ENCODE results near the gene MYL11.
"Not testable (repeated sequence)": the region's sequence is repeated elsewhere in the genome, so short reads cannot be mapped to it uniquely, and the experiment has no call there.

MYL11 gene

DNA sequence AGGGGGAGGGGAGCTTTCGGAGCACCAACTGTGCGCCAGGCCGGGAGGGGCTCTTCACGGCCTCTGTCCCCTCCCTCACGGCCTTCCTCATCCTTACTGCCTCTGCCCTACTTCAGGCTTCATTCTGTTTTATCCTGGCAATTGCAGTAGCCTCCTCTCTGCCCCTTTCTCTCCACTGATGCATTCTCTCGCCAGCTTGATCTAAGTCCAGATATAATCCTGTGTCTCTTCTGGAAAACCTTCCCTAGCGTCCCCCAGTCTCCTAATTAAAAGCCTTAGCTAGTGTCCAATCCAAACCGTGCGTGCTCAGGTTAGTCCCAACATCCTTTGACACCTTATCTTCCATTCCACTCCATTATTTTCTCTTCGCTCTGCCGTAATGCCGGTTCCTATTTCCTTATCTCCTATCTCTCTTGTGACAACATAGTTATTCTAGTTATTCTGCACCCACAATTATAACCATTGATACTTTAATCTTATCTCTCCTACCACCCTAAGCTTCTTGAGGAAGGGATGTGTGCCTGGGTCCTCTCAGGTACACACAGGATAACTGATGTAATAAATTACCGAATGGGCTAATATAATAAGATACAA lies 21.5 kb downstream of the MYL11 start:
- no peak for DNase-seq (ENCODE audit: low read depth in 2 of 2)

DNA sequence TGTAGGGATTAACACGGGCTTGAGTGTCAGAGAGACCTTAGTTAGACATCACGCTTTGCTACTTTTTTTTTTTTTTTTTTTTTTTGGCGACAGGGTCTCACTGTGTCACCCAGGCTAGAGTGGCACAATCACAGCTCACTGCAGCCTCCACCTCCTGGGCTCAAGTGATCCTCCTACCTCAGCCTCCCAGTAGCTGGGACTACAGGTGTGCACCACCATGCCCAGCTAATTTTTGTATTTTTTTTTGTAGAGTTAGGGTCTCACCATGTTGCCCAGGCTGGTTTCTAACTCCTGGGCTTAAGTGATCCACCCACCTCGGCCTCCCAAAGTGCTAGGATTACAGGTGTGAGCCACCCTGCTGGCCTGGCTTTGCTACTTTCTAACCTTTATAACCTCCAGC lies 22.0 kb downstream of the MYL11 start:
- not testable (repeated sequence) for DNase-seq (ENCODE audit: low read depth in 2 of 2)

DNA sequence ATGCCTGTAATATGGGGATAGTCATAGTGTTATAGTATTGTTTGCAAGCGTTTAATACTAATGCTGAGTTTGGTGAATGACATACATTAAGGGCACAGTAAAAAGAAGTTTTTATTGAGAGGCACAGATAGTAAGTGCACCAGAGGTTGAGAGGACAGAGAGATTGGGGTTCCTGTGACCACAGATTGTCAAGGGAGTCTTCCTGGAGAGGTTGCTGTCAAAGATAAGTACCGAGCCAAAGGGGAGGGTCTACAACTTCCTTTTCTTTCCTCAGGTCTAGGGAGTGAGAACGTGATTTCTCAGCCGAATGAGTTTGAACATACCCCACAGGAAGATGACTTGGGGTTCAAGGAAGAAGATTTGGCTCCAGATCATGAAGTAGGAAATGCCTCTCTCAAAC lies 22.5 kb downstream of the MYL11 start:
- DNase-seq (ENCODE audit: low read depth in 2 of 2): no peak

DNA sequence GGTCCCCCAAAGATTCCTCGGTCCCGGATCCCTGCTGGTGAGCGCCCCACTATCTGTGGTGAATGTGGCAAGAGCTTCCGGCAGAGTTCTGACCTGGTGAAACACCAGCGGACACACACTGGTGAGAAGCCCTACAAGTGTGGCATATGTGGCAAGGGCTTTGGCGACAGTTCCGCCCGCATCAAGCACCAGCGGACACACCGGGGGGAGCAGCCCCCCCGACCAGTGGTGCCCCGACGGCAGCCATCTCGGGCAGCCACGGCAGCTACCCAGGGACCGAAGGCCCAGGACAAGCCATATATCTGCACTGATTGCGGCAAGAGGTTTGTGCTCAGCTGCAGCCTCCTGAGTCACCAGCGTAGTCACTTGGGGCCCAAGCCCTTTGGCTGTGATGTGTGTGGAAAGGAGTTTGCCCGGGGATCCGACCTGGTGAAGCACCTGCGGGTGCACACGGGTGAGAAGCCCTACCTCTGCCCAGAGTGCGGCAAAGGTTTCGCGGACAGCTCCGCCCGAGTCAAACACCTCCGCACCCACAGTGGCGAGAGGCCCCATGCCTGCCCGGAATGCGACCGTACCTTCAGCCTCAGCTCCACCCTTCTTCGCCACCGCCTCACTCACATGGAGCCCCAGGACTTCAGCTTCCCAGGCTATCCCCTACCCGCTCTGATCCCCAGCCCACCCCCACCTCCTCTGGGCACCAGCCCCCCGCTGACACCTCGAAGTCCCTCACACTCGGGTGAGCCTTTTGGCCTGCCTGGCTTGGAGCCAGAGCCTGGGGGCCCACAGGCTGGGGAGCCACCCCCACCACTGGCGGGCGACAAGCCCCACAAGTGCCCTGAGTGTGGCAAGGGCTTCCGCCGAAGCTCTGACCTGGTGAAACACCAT lies 23.4 kb downstream of the MYL11 start:
- DNase-seq (ENCODE audit: low read depth in 2 of 2): no peak

DNA sequence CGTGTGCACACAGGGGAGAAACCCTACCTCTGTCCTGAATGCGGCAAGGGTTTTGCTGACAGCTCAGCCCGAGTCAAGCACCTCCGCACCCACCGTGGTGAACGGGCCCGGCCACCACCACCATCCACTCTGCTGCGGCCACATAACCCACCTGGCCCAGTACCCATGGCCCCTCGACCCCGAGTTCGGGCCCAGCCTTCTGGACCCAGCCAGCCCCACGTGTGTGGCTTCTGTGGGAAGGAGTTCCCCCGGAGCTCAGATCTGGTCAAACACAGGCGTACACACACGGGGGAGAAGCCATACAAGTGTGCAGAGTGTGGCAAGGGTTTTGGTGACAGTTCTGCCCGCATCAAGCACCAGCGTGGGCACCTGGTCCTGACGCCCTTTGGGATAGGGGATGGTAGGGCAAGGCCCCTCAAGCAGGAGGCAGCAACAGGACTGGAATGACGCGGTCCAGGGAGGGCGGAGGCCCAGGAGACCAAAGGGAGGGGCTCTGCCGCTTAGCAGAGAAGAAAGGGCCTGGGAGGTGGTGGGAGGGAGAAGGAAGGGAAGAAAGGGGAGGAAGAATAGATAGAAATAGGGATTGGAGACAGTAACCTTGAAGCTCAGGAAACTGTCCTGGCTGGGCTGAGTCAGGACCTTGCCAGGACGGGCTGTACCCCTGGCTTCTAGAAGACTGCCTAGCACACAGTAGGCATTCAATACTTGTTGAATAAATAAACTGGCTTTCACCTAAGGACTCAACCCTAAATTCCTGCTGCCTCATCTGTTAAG lies 24.2 kb downstream of the MYL11 start:
- no peak for DNase-seq (ENCODE audit: low read depth in 2 of 2)

DNA sequence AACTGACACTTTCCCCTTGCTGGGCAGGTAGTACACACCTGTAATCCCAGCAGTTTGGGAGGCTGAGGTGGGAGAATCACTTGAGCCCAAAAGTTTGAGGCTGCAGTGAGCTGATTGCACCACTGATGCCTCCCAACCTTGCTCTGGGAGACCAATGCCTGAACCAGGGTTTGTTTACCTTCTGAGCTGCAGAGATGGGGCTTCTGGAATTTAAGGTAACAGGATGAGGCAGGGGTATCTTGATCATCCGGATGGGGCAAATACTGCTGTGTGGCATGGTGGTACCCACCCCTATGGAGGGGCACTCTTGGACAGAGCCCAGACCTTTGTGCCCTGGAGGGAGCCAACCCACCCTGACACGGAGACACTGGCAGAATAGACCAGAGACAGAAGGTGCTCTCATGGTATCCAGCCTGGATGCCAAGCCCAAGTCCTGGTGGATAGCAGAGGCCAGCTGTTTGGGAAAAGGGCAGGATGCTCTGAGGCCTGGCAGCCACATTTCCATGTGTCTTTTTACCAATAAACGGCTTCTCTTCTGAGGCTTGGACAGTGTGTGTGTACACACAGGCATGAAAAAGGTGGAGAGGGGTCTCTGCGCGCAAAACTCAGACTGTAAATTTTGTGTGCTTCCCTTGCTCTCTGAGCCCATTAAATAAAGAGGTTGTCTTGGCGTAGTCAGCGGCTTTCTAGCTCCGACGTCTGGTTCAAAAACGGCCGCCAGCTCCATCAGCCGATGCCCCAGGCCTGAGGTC lies 25.0 kb downstream of the MYL11 start:
- no peak for DNase-seq (ENCODE audit: low read depth in 2 of 2)

DNA sequence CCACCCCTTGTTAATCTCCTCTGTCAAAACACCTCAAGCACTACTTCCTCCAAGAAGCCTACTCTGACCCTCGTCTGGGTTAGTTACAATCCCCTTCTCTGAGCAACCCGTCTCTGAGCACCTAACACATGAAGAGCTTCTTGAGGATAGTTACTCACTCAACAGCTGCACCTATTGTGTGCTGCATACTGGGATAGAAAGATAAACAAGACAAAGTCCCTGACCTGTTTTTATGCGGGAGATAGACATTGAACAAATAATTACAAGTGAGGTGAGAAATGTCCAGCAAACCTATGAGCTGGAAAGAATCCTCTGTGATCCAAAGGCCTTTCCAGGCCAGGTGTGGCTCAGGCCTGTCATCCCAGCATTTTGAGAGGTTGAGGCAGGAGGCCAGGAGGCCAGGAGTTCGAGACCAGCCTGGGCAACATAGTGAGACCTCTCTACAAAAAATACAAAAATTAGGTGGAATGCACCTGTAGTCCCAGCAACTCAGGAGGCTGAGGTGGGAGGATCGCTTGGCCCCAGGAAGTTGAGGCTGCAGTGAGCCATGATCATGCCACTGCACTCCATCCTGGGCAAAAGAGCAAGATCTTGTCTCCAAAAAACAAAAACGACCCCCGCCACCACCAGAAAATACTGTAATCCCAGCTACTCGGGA lies 27.3 kb downstream of the MYL11 start:
- no peak for DNase-seq (ENCODE audit: low read depth in 2 of 2)

DNA sequence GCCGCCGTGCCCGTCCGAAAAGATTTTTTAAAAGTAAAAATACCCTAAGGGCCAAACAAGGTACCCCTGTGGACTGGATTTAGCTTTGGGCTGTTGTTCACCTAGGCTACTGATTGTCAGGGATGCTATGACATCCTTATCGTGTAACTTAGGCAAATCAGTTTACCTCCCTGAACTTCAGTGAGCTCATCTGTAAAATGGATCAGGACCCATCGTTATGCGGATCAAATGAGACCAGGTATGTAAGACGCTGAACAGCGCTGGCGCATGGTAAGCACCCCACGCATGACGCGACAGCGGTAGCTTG lies 32.1 kb downstream of the MYL11 start:
- no peak for DNase-seq (ENCODE audit: low read depth in 2 of 2)

DNA sequence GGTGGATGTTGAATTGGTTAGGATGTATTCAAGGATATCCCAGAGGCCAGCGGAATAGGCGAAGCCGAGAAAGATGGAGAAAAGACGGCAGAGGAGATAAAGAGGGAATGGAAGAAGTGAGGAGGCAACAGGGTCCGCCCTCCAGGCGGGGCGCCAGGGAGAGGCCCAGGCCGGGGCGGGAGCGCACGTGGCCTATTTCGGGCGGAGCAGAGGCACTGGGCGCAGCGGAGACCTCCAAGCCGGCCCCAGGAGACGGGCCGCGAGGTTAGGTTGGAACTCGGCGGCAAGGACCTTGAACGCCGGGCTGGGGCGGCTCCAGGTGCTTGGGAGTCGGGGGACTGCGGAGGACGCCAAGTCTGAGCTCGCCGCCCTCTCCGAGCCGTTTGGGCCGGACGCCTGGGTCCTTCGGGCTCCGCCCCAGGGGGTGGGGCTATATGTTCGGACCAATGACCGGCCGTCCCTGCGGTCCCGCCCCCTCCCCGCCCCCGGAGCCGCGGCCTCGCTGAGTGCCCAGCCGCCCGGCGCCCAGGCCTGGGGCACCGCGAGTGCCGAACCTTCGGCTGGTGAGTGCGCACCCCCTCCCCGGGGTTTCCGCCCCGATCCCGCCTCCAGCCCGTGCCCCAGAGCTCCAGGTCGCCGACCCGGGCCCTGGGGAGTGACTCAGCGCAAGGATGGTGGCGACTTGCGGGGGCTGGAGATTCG lies 32.7 kb downstream of the MYL11 start, which contains the start of gene ZNF771:
ZNF771 (plus strand) TSS at position 505 of the 702 bp plus-strand sequence. CDS start 448 bp downstream, outside the sequence.
- peak; percentile 83 to 96 for DNase-seq (ENCODE audit: low read depth in 2 of 2)

DNA sequence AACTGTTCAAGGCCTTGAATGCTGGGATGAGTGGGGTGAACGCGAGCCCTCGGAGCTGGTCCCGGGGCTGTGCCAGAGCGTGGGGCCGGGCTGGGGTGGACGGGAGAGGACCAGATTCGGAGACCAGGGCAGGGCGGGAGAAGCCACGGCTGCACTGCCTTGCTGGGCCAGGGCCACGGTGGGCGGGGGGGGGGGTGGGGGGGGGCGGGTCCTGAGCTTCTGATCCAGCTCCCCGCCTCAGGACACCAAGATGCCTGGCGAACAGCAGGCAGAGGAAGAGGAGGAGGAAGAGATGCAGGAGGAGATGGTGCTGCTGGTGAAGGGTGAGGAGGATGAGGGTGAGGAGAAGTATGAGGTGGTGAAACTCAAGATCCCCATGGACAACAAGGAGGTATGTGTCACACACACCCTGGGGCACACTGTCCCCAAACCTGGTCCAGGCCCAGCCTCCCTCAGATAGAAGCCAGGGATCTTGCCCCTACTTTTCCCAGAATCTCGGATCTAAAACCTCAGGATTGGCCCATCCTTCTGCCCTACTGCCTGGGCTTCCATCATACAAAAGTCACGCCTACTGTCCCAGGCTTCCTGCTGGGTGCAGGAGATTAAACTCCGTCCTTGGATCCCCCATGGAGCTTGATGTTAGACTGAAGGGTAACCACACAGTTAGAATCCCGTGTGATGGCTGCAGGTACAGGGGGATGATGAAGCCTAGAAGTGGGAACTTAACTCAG lies 33.4 kb downstream of the MYL11 start:
- DNase-seq (ENCODE audit: low read depth in 2 of 2): no peak

DNA sequence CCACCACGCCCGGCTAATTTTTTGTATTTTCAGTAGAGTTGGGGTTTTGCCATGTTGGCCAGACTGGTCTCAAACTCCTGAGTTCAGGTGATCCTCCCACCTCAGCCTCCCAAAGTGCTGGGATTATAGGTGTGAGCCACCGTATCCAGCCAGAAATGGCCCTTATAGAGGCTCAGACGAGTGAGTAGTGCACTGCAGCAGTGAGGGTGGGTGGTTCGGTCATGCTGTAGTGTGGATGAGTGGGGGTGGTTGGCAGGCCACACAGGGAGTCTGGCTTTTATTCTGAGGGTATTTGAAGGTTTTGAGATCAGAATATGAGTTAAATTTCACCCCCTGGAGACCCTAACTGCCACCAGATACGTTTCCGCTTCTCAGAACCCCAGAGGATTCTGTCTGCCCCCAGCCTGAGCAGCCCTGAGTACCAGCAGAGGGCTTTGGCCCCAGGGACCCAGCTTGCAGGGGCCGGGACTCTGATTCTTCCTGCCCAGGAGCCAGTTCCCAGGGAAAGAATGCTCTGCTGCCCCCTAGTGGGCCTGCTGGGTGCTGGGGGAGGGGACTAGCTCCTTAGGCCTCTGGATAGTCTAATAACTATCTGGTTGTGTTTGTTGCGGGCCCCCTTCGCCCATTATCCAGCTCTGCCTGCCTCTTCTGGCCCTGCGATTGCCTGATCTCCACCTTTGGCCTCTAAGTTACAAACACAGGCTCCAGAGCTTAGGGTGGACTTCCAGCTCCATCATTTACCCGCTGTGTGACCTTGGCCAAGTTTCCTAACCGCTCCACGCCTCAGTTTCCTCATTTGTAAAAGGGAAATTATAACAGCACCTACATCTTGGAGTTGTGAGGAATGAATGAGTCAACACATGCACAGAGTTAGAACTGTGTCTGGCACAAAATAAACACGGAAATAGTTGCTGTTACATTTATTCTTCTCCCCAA lies 34.8 kb downstream of the MYL11 start:
- DNase-seq (ENCODE audit: low read depth in 2 of 2): peak; percentile 76 to 93

DNA sequence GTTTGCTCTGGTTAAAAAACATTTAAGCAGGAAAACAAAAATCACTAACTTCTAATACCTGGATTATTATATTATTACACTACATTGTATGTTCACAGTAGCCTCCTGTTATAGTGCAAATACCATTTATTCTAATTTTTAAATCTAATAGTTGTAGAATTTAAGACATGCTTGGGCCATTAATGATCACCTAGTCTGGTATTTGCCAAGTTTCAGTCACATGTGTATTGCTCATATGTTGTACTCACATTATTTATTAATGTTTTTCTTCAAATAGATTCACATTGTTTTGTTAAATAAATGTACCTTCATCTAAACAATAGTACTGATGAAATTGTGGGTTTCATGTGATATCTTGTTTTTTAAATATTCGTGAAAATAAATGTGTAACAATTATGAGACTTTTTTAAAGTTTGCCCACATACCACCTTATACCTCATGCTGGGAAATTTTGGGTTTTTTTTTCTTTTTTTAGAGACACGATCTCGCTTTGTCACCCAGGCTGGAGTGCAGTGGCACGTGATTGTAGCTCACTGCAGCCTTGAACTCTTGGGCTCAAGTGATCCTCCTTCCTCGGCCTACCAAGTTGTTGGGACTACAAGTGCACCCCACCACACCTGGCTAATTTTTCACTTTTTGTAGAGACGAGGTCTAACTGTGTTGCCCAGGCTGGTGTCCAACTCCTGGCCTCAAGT lies 38.7 kb downstream of the MYL11 start:
- DNase-seq (ENCODE audit: low read depth in 2 of 2): no peak

DNA sequence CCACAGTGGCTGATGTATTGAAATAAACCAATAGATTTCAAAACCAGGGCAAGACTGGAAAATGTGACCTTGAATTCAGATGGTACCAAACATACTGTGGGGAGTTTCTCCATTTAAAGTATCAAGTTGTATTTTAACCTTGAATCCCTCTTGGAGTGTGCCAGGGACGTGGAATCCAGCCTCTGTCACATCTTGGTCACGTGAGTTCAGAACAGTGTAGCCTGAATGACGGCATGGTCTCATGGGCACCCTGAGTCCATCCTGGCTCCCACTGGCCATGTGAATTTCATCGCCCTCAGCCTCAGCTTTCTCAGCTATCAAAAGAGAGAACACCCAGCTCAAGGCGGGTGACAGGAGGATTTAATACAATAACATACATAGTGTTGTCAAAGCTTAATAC lies 39.6 kb downstream of the MYL11 start:
- DNase-seq (ENCODE audit: low read depth in 2 of 2): no peak

DNA sequence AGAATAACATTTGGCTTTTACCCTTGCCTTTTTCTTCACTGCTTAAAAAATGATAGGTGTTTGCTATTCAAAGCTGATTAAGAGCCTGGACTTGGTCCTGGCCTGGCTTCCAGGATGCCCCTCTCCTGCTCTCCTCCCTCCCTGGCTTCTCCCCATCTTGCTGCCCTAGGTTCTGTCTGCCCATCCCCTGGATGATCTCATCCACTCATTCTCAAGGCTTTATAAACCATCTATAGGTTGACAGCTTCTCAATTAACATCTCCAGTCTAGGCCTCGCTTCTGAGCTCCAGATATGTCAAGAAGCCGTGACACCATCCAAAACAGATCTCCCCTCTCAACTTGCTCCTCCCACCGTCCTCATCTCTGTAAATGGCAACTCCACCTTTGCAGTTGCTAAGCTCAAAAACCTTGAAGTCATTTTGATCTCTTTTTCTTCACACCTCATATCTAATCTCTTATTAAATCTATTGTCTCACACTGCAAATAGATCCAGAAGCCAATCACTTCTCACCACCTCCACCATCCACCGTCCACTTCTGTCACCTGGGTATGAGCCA lies 41.5 kb downstream of the MYL11 start:
- DNase-seq (ENCODE audit: low read depth in 2 of 2): no peak

DNA sequence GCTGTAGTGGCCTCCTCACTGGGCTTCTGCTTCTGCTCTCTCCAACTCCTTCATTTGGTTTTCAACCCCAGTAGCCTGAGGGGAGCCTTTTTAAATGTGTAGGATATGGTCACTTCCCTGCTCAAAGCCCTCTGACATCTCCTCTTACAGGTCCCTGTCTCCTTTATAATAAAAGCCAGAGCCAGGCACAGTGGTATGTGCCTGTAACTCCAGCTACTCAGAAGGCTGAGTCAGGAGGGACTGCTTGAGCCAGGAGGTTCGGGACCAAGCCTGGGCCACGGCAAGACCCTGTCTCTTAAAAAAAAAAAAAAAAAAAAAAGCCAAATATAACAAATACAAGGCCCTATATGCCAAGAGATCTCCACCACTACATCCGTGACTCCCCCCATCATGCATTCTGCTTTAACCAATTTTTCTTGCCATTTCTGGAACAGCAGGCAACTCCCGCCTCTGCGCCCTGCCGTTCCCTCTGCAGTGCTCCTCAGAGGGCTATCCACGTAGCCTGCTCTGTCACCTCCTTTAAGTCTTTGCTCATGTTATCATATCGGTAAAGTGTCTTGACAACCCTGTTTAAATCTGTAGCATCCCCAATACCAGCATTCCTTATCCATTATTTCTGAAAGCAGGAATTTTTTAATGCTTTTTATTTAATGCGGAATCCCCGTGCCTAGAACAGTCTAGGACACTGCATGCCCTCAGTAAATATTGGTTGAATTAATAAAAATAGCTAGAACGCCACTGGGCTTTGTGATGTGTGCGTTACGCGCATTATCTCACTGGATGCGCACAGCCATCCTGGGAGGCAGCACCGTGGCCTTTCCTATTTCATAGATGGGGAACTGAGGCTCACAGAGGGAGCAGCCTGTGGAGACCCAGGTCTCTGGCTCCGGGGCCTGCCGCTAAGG lies 42.3 kb downstream of the MYL11 start:
- no peak for DNase-seq (ENCODE audit: low read depth in 2 of 2)

DNA sequence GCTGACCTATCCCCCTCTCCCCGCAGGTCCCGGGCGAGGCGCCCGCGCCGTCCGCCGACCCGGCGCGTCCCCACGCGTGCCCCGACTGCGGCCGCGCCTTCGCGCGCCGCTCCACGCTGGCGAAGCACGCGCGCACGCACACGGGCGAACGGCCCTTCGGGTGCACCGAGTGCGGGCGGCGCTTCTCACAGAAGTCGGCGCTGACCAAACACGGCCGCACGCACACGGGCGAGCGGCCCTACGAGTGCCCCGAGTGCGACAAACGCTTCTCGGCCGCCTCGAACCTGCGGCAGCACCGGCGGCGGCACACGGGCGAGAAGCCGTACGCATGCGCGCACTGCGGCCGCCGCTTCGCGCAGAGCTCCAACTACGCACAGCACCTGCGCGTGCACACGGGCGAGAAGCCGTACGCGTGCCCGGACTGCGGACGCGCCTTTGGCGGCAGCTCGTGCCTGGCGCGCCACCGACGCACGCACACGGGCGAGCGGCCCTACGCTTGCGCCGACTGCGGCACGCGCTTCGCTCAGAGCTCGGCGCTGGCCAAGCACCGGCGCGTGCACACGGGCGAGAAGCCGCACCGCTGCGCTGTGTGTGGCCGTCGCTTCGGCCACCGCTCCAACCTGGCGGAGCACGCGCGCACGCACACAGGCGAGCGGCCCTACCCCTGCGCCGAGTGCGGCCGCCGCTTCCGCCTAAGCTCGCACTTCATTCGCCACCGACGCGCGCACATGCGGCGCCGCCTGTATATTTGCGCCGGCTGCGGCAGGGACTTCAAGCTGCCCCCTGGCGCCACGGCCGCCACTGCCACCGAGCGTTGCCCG lies 43.1 kb downstream of the MYL11 start:
- DNase-seq (ENCODE audit: low read depth in 2 of 2): peak; percentile 74 to 79

Measured in stimulated activated CD4-positive, alpha-beta T cell treated with anti-CD3 and anti-CD28 coated beads, Interleukin-12 subunit alpha, Interleukin-12 subunit beta, amount 100 ng/mL, for 24 hours (primary cell).